Ovary (tissue), 3 donors: ENCODE data around the gene NLK.

Experiments
- EP300 ChIP-seq: sonication (generic); formaldehyde crosslinking; IDR thresholded peaks from one replicate; pipeline ENCODE4 v1.6.1; 2017; ENCODE audit warnings: antibody characterized with exemption
- POLR2A ChIP-seq: fragments of 450-650 bp; IDR thresholded peaks from one replicate; pipeline ENCODE4 v1.6.1; 2017; ENCODE audit warnings: antibody characterized with exemption, mild to moderate bottlenecking, moderate library complexity
- TF ChIP-seq, protein P1 (sequence below), 3 donors: fragments of 450-650 bp in 2 of 3; fragments of 200-600 bp in 1 of 3; IDR thresholded peaks; one replicate each; pipeline versions ENCODE4 v1.5.1 to v1.8.0; 2016 to 2022; ENCODE audit warnings: antibody characterized with exemption in 3 of 3, mild to moderate bottlenecking in 1 of 3
- donor health status: DM: no; HTN: no; CAD: no.

DNA sequence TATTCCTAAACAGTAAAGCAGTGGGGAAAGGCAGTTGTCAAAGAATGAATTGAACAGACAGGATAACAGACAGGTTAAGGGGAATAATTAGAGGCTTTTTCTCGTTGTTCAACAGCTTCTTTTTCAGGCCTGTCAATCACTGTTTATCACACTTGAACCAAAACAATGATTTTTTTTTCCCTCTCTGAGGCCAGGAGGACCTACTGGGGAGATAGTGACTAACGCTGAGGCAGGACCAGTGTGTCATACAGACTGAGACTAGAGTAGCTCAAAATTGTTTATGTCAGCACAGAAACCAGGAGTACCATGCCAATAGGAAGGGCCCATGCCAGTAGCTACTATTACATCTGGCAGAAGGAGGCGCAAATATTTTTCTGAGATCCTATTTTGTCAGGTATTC is 41.3 kb upstream of the NLK start:
- TF ChIP-seq, protein P1, sequence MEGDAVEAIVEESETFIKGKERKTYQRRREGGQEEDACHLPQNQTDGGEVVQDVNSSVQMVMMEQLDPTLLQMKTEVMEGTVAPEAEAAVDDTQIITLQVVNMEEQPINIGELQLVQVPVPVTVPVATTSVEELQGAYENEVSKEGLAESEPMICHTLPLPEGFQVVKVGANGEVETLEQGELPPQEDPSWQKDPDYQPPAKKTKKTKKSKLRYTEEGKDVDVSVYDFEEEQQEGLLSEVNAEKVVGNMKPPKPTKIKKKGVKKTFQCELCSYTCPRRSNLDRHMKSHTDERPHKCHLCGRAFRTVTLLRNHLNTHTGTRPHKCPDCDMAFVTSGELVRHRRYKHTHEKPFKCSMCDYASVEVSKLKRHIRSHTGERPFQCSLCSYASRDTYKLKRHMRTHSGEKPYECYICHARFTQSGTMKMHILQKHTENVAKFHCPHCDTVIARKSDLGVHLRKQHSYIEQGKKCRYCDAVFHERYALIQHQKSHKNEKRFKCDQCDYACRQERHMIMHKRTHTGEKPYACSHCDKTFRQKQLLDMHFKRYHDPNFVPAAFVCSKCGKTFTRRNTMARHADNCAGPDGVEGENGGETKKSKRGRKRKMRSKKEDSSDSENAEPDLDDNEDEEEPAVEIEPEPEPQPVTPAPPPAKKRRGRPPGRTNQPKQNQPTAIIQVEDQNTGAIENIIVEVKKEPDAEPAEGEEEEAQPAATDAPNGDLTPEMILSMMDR (IDR thresholded peaks at IDR 0.05): no peak
- no peak for TF ChIP-seq POLR2A
- no peak for TF ChIP-seq EP300
